ENCODE results near the gene PCBD1.
"Not testable (repeated sequence)": the region's sequence is repeated elsewhere in the genome, so short reads cannot be mapped to it uniquely, and the experiment has no call there.

- TF ChIP-seq CTCF (IDR thresholded peaks at IDR 0.05 in 4 of 5, conservative IDR thresholded peaks at IDR 0.05 in 1 of 5); POLR2A (IDR thresholded peaks at IDR 0.05): not testable (repeated sequence)
These were observed 31.5 kb upstream of the PCBD1 start for GRCh38 chr10:70919906-70920305.

Measured in gastrocnemius medialis (tissue), 4 donors.